HG03439 (cell line): ENCODE results near the gene RANBP9.

Experiments
- ATAC-seq: cut with Tn5 transposase; IDR thresholded peaks from one replicate; pipeline ENCODE4 v1.9.1; 2021; ENCODE audit warnings: mild to moderate bottlenecking, moderate library complexity; ENCODE audit not compliant: unreplicated experiment

The RANBP9 gene

GRCh38 chr6:13711324-13711732 lies 307 bp downstream of the RANBP9 start:
- no peak for ATAC-seq

- peak; percentile 19 for ATAC-seq
Measured at GRCh38 chr6:13710552-13711323, 897 bp downstream of the RANBP9 start.

- no peak for ATAC-seq
Measured at GRCh38 chr6:13709689-13710551, 1.7 kb downstream of the RANBP9 start.

GRCh38 chr6:13708736-13709135 lies 2.9 kb downstream of the RANBP9 start:
- no peak for ATAC-seq

- no peak for ATAC-seq
Measured at GRCh38 chr6:13703496-13703895, 8.1 kb downstream of the RANBP9 start.

- ATAC-seq, result no peak
Measured at GRCh38 chr6:13702809-13703302, 8.8 kb downstream of the RANBP9 start.

- no peak for ATAC-seq
Measured at GRCh38 chr6:13700232-13700631, 11.4 kb downstream of the RANBP9 start.

GRCh38 chr6:13698715-13699114 lies 12.9 kb downstream of the RANBP9 start:
- ATAC-seq, result no peak

- no peak for ATAC-seq
Measured at GRCh38 chr6:13697857-13698256, 13.8 kb downstream of the RANBP9 start.

- no peak for ATAC-seq
Measured at GRCh38 chr6:13696226-13696625, 15.4 kb downstream of the RANBP9 start.

GRCh38 chr6:13695252-13695651 lies 16.4 kb downstream of the RANBP9 start:
- ATAC-seq, result no peak

- no peak for ATAC-seq
Measured at GRCh38 chr6:13694562-13694961, 17.1 kb downstream of the RANBP9 start.

- ATAC-seq, result no peak
Measured at GRCh38 chr6:13689511-13690256, 22.0 kb downstream of the RANBP9 start.

- no peak for ATAC-seq
Measured at GRCh38 chr6:13688692-13689196, 22.9 kb downstream of the RANBP9 start.

GRCh38 chr6:13687917-13688351 lies 23.7 kb downstream of the RANBP9 start:
- ATAC-seq, result no peak

- no peak for ATAC-seq
Measured at GRCh38 chr6:13684855-13685254, 26.8 kb downstream of the RANBP9 start.

- ATAC-seq, result no peak
Measured at GRCh38 chr6:13683038-13683437, 28.6 kb downstream of the RANBP9 start.

- no peak for ATAC-seq
Measured at GRCh38 chr6:13682346-13682745, 29.3 kb downstream of the RANBP9 start.

- ATAC-seq, result no peak
Measured at GRCh38 chr6:13681305-13682061, 30.2 kb downstream of the RANBP9 start.

- ATAC-seq, result no peak
Measured at GRCh38 chr6:13680448-13680968, 31.1 kb downstream of the RANBP9 start.
